Measurements from ENCODE around the gene TMEM72.
"Not testable (repeated sequence)": the region's sequence is repeated elsewhere in the genome, so short reads cannot be mapped to it uniquely, and the experiment has no call there.

TMEM72 gene

GRCh38 chr10:44865289-44865671 is 45.9 kb upstream of the TMEM72 start:
- TF ChIP-seq, protein P1, sequence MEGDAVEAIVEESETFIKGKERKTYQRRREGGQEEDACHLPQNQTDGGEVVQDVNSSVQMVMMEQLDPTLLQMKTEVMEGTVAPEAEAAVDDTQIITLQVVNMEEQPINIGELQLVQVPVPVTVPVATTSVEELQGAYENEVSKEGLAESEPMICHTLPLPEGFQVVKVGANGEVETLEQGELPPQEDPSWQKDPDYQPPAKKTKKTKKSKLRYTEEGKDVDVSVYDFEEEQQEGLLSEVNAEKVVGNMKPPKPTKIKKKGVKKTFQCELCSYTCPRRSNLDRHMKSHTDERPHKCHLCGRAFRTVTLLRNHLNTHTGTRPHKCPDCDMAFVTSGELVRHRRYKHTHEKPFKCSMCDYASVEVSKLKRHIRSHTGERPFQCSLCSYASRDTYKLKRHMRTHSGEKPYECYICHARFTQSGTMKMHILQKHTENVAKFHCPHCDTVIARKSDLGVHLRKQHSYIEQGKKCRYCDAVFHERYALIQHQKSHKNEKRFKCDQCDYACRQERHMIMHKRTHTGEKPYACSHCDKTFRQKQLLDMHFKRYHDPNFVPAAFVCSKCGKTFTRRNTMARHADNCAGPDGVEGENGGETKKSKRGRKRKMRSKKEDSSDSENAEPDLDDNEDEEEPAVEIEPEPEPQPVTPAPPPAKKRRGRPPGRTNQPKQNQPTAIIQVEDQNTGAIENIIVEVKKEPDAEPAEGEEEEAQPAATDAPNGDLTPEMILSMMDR (IDR thresholded peaks at IDR 0.05; ENCODE audit: control extremely low read depth, extremely low read depth, low read depth, missing control alignments) = no peak
- no peak for DNase-seq (ENCODE audit: extremely low spot score)
- ChIA-PET POLR2A (no interaction called here), CTCF (interaction anchor here (0.9 to 7.4 kb wide), 11 partner anchors 9 to 1195 kb away, joined by 3 to 58 read pairs (median 5); no protein-coding TSS in a partner anchor)

- POLR2A ChIA-PET; DNase-seq (ENCODE audit: extremely low spot score): not testable (repeated sequence)
- CTCF ChIA-PET = interaction anchor here (1.2 to 7.4 kb wide), 6 partner anchors 8 to 1196 kb away, joined by 3 to 58 read pairs (median 9); no protein-coding TSS in a partner anchor
These were observed 44.8 kb upstream of the TMEM72 start for GRCh38 chr10:44866367-44866766.

GRCh38 chr10:44870031-44870430 is 41.1 kb upstream of the TMEM72 start:
- DNase-seq (ENCODE audit: extremely low spot score) = no peak
- ChIA-PET CTCF (interaction anchor here (1.1 kb wide), 1 partner anchor 62 kb away, joined by 3 read pairs; no protein-coding TSS in a partner anchor), POLR2A (no interaction called here)
- TF ChIP-seq, protein P1 (IDR thresholded peaks at IDR 0.05; ENCODE audit: control extremely low read depth, extremely low read depth, low read depth, missing control alignments) = no peak

GRCh38 chr10:44873160-44873559 is 38.0 kb upstream of the TMEM72 start:
- POLR2A ChIA-PET = no interaction called here
- no peak for DNase-seq (ENCODE audit: extremely low spot score)
- CTCF ChIA-PET = interaction anchor here (1.4 to 7.4 kb wide), 2 partner anchors 10 to 1184 kb away, joined by 4 to 58 read pairs; no protein-coding TSS in a partner anchor
- TF ChIP-seq, protein P1 (IDR thresholded peaks at IDR 0.05; ENCODE audit: control extremely low read depth, extremely low read depth, low read depth, missing control alignments) = no peak

DNA sequence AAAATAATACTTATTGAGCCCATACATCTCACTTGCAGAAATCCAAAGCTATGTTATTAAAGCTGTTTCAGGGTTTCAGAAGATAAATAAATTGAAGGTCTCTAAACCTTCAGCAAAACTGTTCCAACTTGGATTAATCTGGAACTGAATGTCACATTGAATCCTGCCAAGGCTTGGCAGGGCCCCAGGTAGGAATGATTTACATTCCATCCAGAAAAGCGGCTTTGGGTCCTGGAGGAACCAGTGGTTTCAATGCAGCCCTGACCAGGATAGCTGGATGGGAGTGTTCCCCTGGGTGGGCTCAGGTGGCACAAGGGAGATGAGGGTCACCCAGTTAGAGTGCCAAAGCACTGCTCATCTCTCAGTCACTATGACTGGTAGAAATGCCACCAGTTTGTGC is 37.0 kb upstream of the TMEM72 start:
- no peak for DNase-seq (ENCODE audit: extremely low spot score)

DNA sequence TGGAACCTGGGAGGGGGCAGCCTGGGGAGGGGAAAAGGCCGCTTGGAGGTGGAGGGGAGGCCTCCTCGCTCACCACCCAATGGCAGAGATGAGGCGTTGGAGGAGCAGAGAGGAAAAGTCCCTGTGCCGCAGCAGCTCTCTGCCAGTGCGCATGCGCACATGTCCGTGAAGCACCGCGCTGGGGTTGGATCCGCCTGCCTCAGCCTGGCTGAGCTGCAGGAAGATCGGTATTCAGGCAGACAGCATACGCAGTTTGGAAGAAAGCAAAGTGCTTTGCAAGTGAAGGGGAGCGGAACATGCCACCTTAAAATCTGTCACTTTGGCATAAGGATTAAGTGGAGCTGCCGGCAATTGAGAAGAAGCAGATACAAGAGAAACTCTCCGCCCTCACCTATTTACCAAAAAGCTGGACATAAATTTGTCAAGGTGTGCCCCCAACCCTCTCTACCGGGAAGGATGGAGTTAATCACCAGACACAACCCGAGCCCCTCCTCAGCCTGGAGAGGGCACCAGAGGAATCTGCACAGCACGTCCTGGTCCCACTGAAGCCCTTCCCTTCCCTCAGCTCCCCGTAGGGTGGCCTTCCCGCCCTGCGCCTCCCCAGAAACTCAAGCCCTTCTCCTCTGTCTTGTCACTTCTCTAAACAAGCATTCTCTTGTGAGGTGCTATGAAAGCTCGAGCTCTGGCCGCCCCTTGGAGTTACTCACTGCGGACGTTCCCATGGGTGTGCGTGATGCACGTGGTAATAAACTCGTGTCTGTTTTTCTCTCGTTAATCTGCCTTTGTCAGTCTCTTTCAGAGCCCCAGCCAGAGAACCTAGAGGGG is 32.2 kb upstream of the TMEM72 start:
- ChIA-PET CTCF (interaction anchor here (2.0 to 4.1 kb wide), 2 partner anchors 15 to 21 kb away, joined by 8 to 21 read pairs; no protein-coding TSS in a partner anchor), POLR2A (no interaction called here)
- TF ChIP-seq, protein P1 (IDR thresholded peaks at IDR 0.05; ENCODE audit: control extremely low read depth, extremely low read depth, low read depth, missing control alignments) = peak; percentile 1
- peak; percentile 86 for DNase-seq (ENCODE audit: extremely low spot score)

More for the DNA sequence above, 37.0 kb upstream of the TMEM72 start:
- TF ChIP-seq, protein P1 (IDR thresholded peaks at IDR 0.05; ENCODE audit: control extremely low read depth, extremely low read depth, low read depth, missing control alignments) = no peak
- ChIA-PET CTCF (interaction anchor here (1.8 to 7.4 kb wide), 2 partner anchors 11 to 12 kb away, joined by 5 to 58 read pairs; no protein-coding TSS in a partner anchor), POLR2A (no interaction called here)

GRCh38 chr10:44879531-44879899 is 31.6 kb upstream of the TMEM72 start:
- TF ChIP-seq, protein P1 (IDR thresholded peaks at IDR 0.05; ENCODE audit: control extremely low read depth, extremely low read depth, low read depth, missing control alignments) = no peak
- CTCF ChIA-PET = interaction anchor here (2.0 to 4.1 kb wide), 2 partner anchors 16 to 22 kb away, joined by 8 to 21 read pairs; no protein-coding TSS in a partner anchor
- DNase-seq (ENCODE audit: extremely low spot score) = no peak
- POLR2A ChIA-PET = no interaction called here

All from GM10248 (cell line).